ENCODE measurements around the gene MAP3K9. TPM values are rescaled to one million over a fixed set of nuclear protein-coding genes. Genes with fewer than 3 reads are reported as not detected.

MAP3K9 gene
- total and polyA plus RNA-seq, 9 of the 15 experiments (the other 6 are each of a cell fraction or from before 2014, with no cell fraction given), result 0.03 to 0.60 (median 0.36) TPM

DNA sequence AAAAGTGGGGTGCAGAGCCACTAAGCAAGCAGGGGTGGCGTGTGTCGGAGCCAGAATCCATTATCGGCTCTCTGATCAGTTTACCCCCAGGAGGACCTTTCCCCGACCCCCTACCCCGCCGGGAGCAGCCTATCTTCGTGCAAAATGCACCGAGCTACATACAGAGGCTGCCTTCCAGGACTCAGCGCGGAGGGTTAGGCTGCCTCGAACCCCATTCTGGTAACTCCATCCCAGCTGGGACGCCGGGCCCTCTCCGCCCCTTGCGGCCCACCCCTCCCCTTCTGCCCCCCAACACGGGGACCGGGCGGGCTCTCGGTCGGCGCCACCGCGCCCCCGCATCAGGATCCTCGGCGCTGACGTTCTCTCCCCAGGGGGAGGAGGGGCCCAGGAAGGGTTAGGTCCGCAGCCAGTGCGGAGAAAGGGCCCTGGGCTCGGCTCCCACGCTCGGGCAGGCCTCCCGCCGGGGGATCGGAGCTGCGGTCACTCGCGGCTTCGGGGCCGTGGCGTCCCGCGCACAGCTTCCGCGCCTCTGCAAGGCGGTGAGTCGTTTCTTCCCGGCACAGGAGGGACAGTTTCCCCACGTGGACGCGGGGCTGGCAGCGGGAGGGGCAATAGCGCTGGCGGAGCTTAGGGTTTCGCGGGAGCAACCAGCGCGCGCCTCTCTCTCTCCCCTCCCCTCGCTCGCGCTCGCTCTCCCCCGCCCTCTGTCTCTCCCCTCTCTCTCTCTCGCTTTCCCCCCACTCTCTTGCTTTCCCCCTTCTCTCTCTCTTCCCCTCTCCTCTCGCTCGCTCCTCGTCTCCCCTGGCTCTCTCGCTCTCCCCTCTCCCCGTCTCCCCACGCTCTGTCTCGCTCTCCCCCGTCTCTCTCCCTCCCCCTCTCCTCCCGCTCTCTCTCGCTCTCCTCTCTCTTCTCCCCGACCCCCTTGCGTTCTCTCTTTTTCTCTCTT lies 12.5 kb upstream of the MAP3K9 start (continued):
- TF ChIP-seq, protein P1, sequence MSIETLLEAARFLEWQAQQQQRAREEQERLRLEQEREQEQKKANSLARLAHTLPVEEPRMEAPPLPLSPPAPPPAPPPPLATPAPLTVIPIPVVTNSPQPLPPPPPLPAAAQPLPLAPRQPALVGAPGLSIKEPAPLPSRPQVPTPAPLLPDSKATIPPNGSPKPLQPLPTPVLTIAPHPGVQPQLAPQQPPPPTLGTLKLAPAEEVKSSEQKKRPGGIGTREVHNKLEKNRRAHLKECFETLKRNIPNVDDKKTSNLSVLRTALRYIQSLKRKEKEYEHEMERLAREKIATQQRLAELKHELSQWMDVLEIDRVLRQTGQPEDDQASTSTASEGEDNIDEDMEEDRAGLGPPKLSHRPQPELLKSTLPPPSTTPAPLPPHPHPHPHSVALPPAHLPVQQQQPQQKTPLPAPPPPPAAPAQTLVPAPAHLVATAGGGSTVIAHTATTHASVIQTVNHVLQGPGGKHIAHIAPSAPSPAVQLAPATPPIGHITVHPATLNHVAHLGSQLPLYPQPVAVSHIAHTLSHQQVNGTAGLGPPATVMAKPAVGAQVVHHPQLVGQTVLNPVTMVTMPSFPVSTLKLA (conservative IDR thresholded peaks at IDR 0.05), result no peak
- no peak for TF ChIP-seq ZNF717 (CRISPR knock-in tag; IDR thresholded peaks at IDR 0.05)

DNA sequence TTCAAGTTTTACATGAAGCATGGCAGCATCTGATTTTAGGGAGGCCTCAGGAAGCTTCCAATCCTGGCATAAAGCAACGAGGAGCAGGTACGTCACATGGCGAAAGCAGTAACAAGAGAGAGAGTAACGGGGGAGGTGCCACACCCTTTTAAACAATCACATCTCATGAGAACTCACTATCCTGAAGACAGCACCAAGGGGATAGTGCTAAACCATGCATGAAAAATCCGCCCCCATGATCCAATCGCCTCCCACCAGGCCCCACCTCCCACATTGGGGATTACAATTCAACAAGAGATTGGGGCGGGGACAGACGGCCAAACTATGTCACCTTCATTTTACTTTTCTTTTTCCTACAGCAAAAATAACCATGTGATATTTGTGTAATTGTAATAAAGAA lies 7.2 kb upstream of the MAP3K9 start:
- no TSS peak for BruUV-seq (replicated peaks)
- H3K27ac ChIP-seq (ENCODE audit: extremely low read depth, low read depth, low read length), result no peak overlapping the region
- H3K27me3 ChIP-seq (ENCODE audit: control insufficient read depth in 2 of 2, insufficient read depth in 2 of 2, low read length in 2 of 2), result peaks cover 0 to 2% of the 10 kb centered on the region in 2 experiments; a peak in 2 of 5 replicates
- no peak overlapping the region for H3K4me2 ChIP-seq (ENCODE audit: insufficient read depth, low read length)
- no peak overlapping the region for H2AFZ ChIP-seq (ENCODE audit: low read depth, low read length)
- peaks cover 0 to under 1% of the 10 kb centered on the region in 2 experiments; a peak in 1 of 5 replicates for H3K4me1 ChIP-seq (replicated peaks in 1 of 2; ENCODE audit: control insufficient read depth in 2 of 2, insufficient read depth in 2 of 2, low read length in 2 of 2)
- no peak for FAIRE-seq
- intact Hi-C loops (cut with micrococcal nuclease), result loop anchor here (5.0 kb wide), 1 partner anchor 156 kb away; no protein-coding TSS in a partner anchor
- no peak overlapping the region for H3K4me3 ChIP-seq
- H3K9me1 ChIP-seq (ENCODE audit: control insufficient read depth, insufficient read depth, low read length), result no peaks in the 10 kb centered on the region
- ChIA-PET CTCF (ENCODE audit: low intra/inter-chr PET ratio) (interaction anchor here (1.9 to 2.1 kb wide), 2 partner anchors 156 to 194 kb away, joined by 10 to 15 read pairs; no protein-coding TSS in a partner anchor), POLR2A (no interaction called here)
- H3K9ac ChIP-seq (ENCODE audit: insufficient read depth in 1 of 2, low read depth in 2 of 2, low read length in 2 of 2), result no peak overlapping the region
- in situ Hi-C loops (cut with MboI), result loop anchor here (10.0 kb wide), 1 partner anchor 158 kb away; no protein-coding TSS in a partner anchor
- DNase-seq (ENCODE audit: extremely low read depth in 1 of 4, low spot score in 3 of 4), result no peak
- H4K20me1 ChIP-seq (replicated peaks; ENCODE audit: control insufficient read depth, insufficient read depth, low read length), result no peaks in the 10 kb centered on the region
- H3K79me2 ChIP-seq (ENCODE audit: control insufficient read depth, insufficient read depth, low read length), result no peaks in the 10 kb centered on the region
- no peaks in the 10 kb centered on the region for H3K36me3 ChIP-seq (ENCODE audit: control insufficient read depth, insufficient read depth, low read length)
- 18% methylated on average over 8 of the region's 8 CpGs for WGBS (ENCODE audit: insufficient coverage, low coverage, missing lambda C conversion rate)
- no peak for ATAC-seq
- no peaks in the 10 kb centered on the region for H3K9me3 ChIP-seq (replicated peaks; ENCODE audit: control insufficient read depth, insufficient read depth, low read depth, low read length)
- no peak for TF ChIP-seq POU5F1 (IDR thresholded peaks at IDR 0.05; ENCODE audit: borderline replicate concordance, low read depth, low read length, partially characterized antibody)
- no peak for TF ChIP-seq MCM2 (IDR thresholded peaks at IDR 0.05; ENCODE audit: low read depth)
- TF ChIP-seq, protein P2, sequence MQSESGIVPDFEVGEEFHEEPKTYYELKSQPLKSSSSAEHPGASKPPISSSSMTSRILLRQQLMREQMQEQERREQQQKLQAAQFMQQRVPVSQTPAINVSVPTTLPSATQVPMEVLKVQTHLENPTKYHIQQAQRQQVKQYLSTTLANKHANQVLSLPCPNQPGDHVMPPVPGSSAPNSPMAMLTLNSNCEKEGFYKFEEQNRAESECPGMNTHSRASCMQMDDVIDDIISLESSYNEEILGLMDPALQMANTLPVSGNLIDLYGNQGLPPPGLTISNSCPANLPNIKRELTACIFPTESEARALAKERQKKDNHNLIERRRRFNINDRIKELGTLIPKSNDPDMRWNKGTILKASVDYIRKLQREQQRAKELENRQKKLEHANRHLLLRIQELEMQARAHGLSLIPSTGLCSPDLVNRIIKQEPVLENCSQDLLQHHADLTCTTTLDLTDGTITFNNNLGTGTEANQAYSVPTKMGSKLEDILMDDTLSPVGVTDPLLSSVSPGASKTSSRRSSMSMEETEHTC (IDR thresholded peaks at IDR 0.05), result no peak
- TF ChIP-seq, protein P3, sequence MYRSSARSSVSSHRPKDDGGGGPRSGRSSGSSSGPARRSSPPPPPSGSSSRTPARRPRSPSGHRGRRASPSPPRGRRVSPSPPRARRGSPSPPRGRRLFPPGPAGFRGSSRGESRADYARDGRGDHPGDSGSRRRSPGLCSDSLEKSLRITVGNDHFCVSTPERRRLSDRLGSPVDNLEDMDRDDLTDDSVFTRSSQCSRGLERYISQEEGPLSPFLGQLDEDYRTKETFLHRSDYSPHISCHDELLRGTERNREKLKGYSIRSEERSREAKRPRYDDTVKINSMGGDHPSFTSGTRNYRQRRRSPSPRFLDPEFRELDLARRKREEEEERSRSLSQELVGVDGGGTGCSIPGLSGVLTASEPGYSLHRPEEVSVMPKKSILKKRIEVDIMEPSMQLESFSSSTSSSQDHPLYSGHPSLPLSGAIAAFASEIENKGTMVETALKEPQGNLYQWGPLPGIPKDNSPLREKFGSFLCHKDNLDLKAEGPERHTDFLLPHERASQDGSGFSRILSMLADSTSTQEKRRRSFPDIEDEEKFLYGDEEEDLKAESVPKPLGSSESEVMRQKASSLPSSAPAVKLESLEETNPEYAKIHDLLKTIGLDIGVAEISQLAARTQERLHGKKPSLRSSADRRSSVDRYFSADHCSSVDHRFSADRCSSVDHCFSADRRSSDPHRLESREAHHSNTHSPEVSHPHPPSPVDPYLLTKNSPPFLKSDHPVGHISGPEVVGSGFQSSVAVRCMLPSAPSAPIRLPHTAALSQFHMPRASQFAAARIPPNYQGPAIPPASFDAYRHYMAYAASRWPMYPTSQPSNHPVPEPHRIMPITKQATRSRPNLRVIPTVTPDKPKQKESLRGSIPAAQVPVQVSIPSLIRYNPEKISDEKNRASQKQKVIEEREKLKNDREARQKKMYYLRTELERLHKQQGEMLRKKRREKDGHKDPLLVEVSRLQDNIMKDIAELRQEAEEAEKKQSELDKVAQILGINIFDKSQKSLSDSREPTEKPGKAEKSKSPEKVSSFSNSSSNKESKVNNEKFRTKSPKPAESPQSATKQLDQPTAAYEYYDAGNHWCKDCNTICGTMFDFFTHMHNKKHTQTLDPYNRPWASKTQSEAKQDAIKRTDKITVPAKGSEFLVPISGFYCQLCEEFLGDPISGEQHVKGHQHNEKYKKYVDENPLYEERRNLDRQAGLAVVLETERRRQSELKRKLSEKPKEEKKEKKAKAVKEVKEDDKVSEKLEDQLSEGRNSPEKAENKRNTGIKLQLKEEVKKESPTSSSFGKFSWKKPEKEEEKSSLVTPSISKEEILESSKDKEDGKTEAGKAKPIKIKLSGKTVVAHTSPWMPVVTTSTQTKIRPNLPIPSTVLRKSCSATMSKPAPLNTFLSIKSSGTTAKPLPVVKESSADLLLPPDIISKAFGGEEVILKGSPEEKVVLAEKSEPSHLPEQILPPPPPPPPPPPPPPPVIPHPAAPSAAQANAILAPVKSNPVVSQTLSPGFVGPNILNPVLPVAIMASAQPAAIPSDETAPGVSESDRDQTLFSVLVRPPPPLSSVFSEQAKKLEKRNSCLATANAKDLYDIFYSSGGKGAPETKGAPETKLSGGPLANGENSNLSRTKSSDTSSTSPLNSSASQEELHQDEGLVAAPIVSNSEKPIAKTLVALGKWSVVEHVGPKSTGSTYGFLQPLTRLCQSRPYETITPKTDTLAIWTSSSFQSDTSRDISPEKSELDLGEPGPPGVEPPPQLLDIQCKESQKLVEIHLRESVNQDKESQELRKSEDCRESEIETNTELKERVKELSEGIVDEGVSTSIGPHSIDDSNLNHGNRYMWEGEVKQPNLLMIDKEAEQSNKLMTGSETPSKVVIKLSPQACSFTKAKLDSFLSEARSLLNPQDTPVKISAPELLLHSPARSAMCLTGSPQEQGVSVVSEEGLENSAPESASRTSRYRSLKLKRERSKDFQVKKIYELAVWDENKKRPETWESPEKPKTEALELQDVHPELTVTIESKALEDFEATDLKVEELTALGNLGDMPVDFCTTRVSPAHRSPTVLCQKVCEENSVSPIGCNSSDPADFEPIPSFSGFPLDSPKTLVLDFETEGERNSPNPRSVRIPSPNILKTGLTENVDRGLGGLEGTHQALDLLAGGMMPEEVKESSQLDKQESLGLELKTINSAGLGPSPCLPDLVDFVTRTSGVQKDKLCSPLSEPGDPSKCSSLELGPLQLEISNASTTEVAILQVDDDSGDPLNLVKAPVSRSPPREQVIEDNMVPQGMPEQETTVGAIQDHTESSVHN (IDR thresholded peaks at IDR 0.05; ENCODE audit: borderline replicate concordance in 1 of 2, low read depth in 1 of 2), result no peak
